Chondrocyte (in vitro differentiated cells): ENCODE data around the gene PIGT. TPM values are rescaled to one million over a fixed set of nuclear protein-coding genes. Genes with fewer than 3 reads are reported as not detected.

Experiments used
- DNase-seq: peaks from one replicate; pipeline ENCODE4 v3.0.0; 2021; ENCODE audit warnings: mixed read lengths, low spot score
- H3K27ac Mint-ChIP-seq: one replicate; pipeline ENCODE4 v1.8.0; 2021; ENCODE audit warnings: mild to moderate bottlenecking, moderate library complexity, mixed read lengths; ENCODE audit not compliant: unreplicated experiment
- H3K27me3 Mint-ChIP-seq: 2 replicates; pipeline ENCODE4 v1.8.0; 2021; ENCODE audit warnings: low read depth, mixed read lengths
- H3K36me3 Mint-ChIP-seq: 2 replicates; pipeline ENCODE4 v1.8.0; 2021; ENCODE audit warnings: low read depth, mixed read lengths
- H3K4me1 Mint-ChIP-seq: 2 replicates; pipeline ENCODE4 v1.8.0; 2021; ENCODE audit warnings: low read depth, mild to moderate bottlenecking, mixed read lengths
- H3K4me3 Mint-ChIP-seq: one replicate; pipeline ENCODE4 v1.8.0; 2021; ENCODE audit warnings: mild to moderate bottlenecking, moderate library complexity, mixed read lengths; ENCODE audit not compliant: unreplicated experiment
- H3K9me3 Mint-ChIP-seq: 2 replicates; pipeline ENCODE4 v1.8.0; 2021; ENCODE audit warnings: low read depth, mixed read lengths
- total RNA-seq: library from RNA; stranded (reverse); gene quantifications from 3 replicates; pipeline ENCODE4 v1.2.1, GENCODE V29; 2021
- TF ChIP-seq, protein P1 (sequence below): fragments of 200-600 bp; sonication (generic); IDR thresholded peaks from 2 replicates; pipeline ENCODE4 v1.5.0; 2021; ENCODE audit warnings: antibody characterized with exemption, mild to moderate bottlenecking, moderate library complexity

PIGT gene
- total RNA-seq, 1 donor from 2014 or later = 105 TPM

DNA sequence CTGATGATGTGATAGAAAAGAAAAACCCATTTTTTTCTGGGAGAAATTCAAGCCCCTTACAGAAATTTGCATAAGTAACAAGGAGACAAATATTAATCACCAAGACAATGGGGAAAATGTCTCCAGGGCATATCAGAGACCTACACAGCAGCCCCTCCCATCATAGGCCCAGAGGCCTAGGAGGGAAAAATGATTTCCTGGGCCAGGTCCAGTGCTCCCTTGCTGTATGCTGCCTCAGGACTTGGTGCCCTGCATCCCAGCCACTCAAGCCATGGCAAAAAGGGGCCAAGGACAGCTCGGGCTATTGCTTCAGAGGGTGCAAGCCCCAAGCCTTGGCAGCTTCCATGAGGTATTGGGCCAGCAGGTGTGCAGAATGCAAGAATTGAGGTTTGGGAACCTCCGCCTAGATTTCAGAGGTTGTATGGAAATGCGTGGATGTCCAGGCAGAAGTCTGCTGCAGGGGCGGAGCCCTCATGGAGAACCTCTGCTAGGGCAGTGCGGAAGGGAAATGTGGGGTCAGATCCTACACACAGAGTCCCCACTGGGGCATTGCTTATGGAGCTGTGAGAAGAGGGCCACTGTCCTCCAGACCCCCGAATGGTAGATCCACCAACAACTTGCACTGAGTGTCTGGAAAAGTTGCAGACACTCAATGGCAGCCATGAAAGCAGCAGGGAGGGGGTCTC, 15.5 kb upstream of the PIGT start:
- no peaks in the 10 kb centered on the region for H3K27me3 Mint-ChIP-seq
- no peak overlapping the region for H3K27ac Mint-ChIP-seq
- no peak overlapping the region for H3K4me3 Mint-ChIP-seq
- TF ChIP-seq, protein P1, sequence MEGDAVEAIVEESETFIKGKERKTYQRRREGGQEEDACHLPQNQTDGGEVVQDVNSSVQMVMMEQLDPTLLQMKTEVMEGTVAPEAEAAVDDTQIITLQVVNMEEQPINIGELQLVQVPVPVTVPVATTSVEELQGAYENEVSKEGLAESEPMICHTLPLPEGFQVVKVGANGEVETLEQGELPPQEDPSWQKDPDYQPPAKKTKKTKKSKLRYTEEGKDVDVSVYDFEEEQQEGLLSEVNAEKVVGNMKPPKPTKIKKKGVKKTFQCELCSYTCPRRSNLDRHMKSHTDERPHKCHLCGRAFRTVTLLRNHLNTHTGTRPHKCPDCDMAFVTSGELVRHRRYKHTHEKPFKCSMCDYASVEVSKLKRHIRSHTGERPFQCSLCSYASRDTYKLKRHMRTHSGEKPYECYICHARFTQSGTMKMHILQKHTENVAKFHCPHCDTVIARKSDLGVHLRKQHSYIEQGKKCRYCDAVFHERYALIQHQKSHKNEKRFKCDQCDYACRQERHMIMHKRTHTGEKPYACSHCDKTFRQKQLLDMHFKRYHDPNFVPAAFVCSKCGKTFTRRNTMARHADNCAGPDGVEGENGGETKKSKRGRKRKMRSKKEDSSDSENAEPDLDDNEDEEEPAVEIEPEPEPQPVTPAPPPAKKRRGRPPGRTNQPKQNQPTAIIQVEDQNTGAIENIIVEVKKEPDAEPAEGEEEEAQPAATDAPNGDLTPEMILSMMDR = no peak
- H3K36me3 Mint-ChIP-seq = peaks cover 5% of the 10 kb centered on the region
- peaks cover 16% of the 10 kb centered on the region for H3K9me3 Mint-ChIP-seq
- peaks cover 3% of the 10 kb centered on the region for H3K4me1 Mint-ChIP-seq
- no peak for DNase-seq

- peaks cover 13% of the 10 kb centered on the region for H3K4me1 Mint-ChIP-seq
- DNase-seq = no peak
- no peak overlapping the region for H3K4me3 Mint-ChIP-seq
- H3K27ac Mint-ChIP-seq = no peak overlapping the region
- H3K36me3 Mint-ChIP-seq = peaks cover 7% of the 10 kb centered on the region
- TF ChIP-seq, protein P1 = no peak
- H3K9me3 Mint-ChIP-seq = peaks cover 16% of the 10 kb centered on the region
- no peaks in the 10 kb centered on the region for H3K27me3 Mint-ChIP-seq
Measured at GRCh38 chr20:45402946-45403345, 13.0 kb upstream of the PIGT start.

- DNase-seq = no peak
- Mint-ChIP-seq H3K27me3 (no peaks in the 10 kb centered on the region), H3K4me1 (peaks cover 19% of the 10 kb centered on the region), H3K27ac (no peak overlapping the region), H3K9me3 (peaks cover 8% of the 10 kb centered on the region), H3K36me3 (peaks cover 7% of the 10 kb centered on the region), H3K4me3 (no peak overlapping the region)
- TF ChIP-seq, protein P1 = no peak
Measured at GRCh38 chr20:45404438-45404837, 11.5 kb upstream of the PIGT start.

- DNase-seq = no peak
- Mint-ChIP-seq H3K27me3 (no peaks in the 10 kb centered on the region), H3K4me3 (peak overlapping the region; percentile 85), H3K9me3 (no peaks in the 10 kb centered on the region), H3K27ac (no peak overlapping the region), H3K4me1 (peaks cover 19% of the 10 kb centered on the region), H3K36me3 (peaks cover 13% of the 10 kb centered on the region)
- TF ChIP-seq, protein P1 = no peak
Measured at GRCh38 chr20:45405571-45406259, 10.2 kb upstream of the PIGT start.

DNA sequence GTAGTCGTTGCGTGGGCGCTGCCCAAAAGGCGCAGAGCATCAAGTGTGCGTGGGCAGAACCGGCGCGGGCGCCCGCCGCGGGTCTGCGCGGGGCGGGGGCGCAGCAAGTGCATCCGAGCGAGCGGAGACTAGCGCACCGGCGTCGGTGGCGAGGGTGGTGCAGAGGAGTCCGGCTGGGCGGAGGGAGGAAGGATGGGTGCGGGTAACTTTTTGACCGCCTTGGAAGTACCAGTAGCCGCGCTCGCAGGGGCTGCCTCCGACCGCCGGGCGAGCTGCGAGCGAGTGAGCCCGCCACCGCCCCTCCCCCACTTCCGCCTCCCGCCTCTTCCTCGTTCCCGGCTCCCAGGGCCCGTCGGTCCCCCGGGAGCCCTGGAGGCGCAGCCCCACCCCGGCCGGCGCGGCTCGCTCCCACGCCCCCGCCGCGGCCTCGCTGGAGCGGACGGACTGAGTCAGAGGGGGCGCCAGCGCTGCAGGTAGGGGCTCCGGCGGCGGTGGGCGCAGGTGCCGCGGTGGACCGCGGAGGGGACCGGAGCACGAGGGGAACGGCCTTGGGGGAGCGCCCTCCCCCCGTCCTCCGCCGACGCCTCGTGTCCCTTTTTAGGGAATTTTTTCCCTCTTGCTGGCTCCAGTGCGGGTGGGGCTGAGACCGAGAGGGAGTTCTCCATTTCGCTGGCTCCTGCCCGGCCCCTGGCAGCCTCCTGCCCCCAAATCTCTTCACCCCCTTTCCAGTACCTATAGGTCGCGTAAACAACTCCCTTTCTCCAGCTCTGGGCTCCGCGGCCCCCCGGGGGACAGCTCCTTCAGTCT, 9.5 kb upstream of the PIGT start:
- Mint-ChIP-seq H3K9me3 (no peaks in the 10 kb centered on the region), H3K27ac (peak overlapping the region; percentile 87), H3K4me1 (peaks cover 19% of the 10 kb centered on the region), H3K27me3 (no peaks in the 10 kb centered on the region), H3K36me3 (peaks cover 19% of the 10 kb centered on the region), H3K4me3 (peak overlapping the region; percentile 85)
- DNase-seq = no peak
- TF ChIP-seq, protein P1 = peak; percentile 46
